ENCODE data around the gene AFF4.
"Not testable (repeated sequence)": the region's sequence is repeated elsewhere in the genome, so short reads cannot be mapped to it uniquely, and the experiment has no call there.

AFF4 gene

GRCh38 chr5:132887283-132887682, 76.2 kb downstream of the AFF4 start:
- no peak for DNase-seq

GRCh38 chr5:132886064-132886823, 77.2 kb downstream of the AFF4 start:
- DNase-seq: no peak

DNA sequence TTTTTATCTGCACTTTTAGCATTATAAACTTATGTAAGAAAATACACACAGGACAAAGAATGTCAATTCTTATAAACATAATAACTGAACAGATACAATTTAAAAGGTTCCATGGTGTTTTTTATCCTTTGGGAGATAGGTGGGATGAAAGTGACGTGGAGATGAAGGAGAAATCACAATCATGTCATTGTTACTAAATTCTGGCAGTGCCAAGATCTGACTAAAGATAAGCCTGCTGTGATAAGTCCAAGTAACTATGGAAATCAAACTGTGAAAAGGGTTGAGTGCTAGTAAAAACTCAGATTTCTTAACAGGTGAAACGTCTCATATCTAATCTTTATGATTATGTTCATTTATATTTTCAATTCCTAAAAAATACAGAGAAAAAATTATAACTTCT, 78.9 kb downstream of the AFF4 start:
- no peak for DNase-seq

DNA sequence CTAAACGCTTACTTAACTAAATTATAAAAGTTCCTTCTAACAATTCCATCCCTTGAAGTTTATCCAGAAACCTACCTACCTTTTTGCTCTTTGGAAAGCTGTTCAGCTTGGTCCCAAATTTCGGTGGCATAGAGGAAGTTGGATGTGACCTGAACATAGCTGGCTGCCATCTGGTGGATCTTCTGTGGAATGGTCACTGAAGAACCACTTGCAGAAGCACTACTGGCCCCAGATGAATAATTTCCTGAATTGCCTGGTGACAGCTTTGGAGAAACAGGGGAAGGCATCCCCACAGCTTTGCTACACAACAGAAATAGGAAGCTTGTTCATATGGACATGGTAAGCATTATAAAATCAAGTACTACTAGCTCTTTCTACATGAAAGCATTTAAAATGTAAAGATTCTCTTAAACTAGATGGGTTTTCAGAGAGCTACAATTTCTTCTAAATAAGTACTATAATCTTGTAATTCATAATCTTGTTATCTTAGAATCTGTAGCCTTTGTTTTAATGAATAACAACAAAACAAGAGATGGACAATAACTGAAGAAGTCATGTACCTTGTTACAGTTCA, 80.1 kb downstream of the AFF4 start:
- DNase-seq: peak; percentile 20

- DNase-seq: no peak
These were observed 85.5 kb downstream of the AFF4 start for GRCh38 chr5:132877938-132878337.

DNA sequence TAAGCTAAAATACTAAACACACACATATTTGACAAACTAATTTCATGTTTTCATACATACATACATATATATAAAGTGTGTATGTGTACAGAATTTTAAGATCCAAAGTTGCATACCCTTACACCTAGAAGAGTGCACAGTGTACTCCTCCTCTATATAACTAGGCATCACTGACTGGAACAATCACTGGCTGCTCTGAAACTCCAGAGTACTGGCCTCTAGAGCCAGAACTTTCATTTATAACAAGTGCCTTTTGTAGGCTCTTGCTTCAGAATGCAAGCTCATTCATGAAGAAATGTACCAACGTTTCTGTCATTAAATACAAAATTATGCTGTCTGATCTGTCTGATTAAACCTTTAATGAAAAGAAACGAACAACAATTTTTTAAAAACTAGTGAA, 86.0 kb downstream of the AFF4 start:
- DNase-seq: no peak

DNA sequence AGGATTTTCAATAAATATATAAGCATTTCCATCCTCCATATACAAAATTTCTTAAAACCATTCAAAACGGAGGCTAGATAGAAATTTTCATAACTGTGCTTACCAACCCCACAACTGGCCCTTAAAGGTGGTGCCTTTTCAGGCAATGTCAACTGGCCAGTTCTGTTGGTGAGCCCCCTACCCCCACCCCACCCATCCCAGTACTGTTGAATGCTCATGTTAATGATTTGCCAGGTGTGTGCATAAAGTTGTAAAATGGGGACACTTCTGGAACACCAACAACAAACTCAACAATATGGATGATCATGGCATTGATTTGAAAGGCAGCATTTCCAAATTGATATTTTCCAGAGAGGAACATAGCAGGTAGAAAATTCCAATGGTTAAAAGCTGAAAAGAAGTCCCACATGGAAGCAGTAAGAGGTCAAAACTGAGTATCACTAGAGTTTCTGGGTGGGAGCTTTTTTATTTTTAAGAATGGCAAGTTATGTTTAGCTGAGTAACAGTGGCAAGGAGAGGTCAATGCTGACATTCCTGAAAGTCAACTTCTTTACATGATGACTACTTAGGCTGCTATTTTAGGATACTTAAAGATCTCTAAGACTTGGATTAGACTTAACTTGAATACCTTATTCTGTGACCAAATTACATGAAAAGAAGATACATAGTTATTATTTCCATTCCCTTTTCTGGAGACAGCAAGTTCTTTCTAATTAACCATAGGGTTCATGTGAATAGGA, 87.2 kb downstream of the AFF4 start:
- no peak for DNase-seq

DNA sequence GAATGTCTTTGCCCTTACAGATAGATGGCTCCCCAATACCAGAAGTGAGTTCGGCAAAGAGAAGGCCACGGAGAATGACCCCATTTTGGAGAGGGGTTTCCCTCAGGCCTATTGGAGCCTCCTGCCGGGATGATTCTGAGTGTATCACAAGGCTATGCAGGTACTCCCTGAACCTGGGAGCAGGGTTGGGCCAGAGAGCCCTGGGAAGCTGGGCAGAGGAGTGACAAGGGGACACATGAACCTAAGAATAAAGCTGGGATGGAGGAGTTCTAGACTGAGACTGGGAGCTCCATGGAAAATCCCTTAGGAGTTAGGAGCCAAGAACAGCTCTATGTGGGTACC, 89.5 kb downstream of the AFF4 start:
- DNase-seq: no peak

DNA sequence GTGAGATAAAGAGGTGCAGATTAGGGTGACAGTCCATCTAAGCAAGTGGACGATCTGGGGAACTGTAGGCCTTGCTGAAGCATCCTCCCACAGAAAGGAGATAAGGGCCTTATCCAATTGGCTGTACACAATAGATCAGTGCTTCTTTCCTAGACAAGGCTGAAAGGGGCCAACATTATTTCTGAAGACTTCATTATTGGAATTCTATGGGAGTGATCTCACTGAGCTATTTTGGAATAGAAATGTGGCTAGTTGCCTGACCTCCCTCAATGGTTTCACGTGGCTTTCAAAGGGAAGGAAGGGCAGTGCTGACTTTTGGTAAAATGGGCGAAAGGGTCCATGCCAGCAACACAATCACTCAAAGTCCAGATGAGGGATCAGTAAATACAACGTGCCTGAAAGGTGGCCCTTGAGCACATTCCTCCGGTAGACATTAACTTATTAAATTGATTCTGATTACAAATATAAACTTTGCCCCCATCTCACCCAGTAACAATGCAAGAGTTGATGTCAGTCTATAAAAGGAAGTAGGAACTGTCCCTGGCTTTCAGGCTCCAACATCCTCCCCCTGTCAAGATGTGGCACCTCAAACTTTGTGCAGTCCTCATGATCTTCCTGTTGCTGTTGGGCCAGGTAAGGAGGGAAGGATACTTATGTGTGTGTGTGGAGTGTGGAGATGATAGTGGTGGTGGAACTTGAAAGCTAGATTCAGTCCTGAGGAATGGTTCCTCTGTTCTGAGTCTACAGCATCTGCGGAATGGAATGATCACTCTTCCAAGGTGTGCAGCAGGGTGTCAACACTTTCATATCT, 90.1 kb downstream of the AFF4 start, which contains the start of gene LEAP2:
TSS of gene LEAP2 (plus strand) at position 550 of the 811 bp plus-strand sequence. CDS start at position 577, 27 bp downstream.
- DNase-seq: no peak

DNA sequence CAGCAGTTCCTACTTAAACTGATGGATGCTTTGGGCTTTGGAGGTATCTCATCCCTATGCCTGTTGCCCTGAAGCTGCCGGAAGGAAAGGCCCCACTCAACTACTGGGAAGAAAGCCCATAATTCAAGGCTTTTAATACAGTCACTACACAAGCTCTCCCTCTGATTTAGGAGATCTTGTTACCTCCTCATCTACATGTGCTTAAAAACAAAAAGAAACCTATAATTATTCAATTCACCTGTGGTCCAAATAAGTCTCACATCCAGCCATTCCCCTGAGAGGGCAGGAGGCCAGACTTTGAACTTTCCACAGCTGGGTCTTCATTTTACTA, 90.7 kb downstream of the AFF4 start:
- no peak for DNase-seq

DNA sequence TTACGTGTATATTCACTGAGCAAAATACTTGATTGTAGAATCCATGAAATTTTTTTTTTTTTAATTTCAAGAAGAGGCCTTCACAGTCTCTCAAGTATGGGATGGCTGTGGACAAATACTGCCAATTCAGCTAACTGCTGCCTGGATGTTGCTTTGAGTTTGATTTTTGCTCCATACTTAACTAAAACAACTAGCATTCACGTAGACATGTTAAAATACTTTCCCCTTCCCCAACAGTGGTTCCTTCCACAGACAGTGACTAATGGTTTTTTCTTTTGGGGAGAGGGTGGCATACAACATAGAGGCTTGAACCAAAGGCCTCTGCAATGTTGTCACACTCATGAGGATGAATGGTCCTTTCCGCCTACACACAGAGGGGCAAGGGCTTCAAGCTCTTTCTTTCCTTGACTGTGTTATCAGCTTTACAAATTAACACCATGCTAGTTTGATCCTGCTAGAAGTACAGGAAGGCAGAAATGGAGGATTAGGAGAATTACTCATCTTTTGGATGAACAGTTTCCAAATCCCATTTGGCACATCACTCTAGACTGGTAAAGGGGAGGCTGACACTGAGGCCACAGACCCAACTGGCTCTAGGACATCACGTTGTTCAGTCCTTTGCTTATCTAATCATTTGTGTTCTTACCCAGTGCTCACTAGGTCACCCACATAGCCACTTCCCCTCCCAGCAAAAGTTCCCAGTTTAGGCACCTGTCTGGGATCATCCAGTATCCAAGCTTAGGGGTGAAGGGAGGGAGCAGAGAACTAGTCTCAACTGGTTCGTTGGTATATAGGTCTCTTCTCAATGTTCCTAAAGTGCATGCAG, 91.8 kb downstream of the AFF4 start:
- no peak for DNase-seq

DNA sequence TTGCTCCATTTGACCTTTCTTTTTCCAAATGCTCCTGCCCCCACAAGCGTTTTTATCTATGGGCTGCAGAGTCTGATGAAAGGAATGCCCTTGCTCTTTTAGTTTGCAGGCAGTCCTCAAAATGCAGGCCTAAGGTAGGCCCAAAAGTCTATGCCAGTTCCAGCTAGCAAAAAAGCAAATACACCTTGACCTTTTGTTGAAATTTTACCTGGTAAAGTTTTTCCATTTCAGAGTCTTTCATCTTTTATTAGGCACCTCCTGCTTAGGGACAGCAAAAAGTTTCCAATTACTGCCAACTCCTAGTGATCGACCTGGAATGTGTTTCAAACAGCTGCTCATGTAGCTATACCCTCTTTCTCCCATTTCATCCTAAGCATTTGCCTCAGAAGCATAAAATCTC, 92.6 kb downstream of the AFF4 start:
- DNase-seq: no peak

GRCh38 chr5:132868754-132869153, 94.7 kb downstream of the AFF4 start:
- no peak for DNase-seq

DNA sequence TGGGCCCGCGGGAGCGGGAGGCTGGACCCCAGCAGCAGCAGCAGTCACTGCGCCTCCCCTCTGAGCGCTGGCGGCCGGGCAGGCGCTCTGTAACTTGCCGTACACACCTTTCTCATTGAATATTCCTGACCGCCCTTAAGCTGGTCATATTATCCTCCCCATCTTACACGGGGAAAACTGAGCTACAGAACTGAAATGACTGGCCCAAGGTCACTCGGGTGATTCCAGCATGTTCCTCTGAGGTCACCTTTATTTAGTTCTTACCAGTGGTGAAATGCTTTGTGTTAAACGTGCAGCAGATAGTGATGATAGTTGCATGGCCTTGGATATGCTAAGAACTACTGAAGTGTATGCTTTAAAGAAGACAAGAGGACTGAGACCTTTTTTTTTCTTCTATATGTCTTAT, 96.4 kb downstream of the AFF4 start:
- DNase-seq: no peak

DNA sequence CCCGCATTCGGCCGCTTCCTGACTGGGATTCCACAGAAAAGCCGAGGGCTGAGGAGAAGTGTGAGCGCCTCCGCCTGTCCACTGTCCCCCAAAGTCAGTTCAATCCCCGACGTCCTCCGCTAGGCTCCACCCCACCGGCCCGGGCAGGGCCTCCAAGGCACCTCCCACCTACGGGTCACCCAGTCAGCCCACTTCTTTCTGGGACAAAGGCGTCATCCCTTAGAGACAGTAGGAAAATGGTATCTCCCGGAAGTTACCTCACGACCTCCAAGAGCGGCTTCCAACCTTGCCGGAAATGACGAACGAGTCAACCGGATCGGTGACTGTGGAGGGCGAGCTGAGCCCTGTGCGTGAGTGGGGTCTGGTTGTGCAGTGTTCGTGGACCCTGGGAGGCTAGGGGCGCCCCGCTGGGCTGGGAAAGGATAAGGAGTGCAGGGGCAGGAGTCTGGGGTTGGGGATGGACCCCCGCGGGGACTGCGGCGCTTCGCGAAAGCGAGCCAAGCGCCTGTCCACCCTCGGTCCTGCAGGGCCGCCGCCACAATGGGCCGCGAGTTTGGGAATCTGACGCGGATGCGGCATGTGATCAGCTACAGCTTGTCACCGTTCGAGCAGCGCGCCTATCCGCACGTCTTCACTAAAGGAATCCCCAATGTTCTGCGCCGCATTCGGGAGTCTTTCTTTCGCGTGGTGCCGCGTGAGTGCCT, 96.9 kb downstream of the AFF4 start, which contains the start of the genes GDF9 and UQCRQ:
TSS of gene GDF9 (minus strand) at position 128 of the 704 bp plus-strand sequence. CDS start 1,936 bp downstream, outside the sequence.
TSS of gene UQCRQ (plus strand) at position 301 of the 704 bp plus-strand sequence. CDS start at position 541, 240 bp downstream.
- DNase-seq: peak; percentile 94

- DNase-seq: no peak
These were observed 97.6 kb downstream of the AFF4 start for GRCh38 chr5:132865668-132866341.

GRCh38 chr5:132860742-132861141, 102.7 kb downstream of the AFF4 start:
- DNase-seq: no peak

DNA sequence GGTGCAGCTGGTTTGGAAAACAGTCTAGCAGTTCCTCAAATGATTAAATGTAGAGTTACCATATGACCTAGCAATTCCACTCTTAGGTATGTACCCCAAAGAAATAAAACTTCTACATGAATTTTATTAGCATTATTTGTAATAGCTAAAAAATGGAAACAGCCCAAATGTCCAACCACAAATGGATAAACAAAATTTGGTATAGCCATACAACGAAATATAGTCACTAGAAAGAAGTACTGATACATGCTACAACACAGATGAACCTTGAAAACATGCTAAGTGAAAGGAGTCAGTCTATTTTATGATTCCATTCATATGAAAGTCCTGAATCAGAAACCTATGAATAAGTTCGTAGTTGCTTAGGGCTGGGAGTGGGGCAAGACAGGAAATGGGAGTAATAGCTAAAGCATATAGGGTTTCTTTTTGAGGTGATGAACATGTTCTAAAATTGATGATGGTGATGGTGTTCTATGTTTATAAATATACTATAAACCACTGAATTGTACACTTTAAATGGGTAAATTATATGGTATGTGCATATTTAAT, 103.5 kb downstream of the AFF4 start:
- no peak for DNase-seq

DNA sequence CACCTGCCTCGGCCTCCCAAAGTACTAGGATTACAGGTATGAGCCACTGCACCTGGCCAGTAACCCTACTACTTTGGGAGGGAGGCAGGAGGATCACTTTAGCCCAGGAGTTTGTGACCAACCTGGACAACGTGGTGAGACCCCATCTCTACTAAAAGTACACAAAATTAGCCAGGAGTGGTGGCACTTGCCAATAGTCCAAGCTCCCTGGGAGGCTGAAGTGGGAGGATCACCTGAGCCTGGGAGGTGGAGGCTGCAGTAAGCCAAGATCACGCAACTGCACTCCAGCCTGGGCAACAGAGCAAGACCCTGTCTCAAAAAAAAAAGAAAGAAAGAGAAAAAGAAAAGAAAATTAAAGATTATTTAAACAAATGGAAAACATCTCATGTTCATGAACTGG, 107.4 kb downstream of the AFF4 start:
- DNase-seq: no peak

- DNase-seq: not testable (repeated sequence)
These were observed 108.4 kb downstream of the AFF4 start for GRCh38 chr5:132854992-132855391.

- DNase-seq: no peak
These were observed 109.1 kb downstream of the AFF4 start for GRCh38 chr5:132854301-132854700.
